ENCODE results near the gene CCDC80.

DNA sequence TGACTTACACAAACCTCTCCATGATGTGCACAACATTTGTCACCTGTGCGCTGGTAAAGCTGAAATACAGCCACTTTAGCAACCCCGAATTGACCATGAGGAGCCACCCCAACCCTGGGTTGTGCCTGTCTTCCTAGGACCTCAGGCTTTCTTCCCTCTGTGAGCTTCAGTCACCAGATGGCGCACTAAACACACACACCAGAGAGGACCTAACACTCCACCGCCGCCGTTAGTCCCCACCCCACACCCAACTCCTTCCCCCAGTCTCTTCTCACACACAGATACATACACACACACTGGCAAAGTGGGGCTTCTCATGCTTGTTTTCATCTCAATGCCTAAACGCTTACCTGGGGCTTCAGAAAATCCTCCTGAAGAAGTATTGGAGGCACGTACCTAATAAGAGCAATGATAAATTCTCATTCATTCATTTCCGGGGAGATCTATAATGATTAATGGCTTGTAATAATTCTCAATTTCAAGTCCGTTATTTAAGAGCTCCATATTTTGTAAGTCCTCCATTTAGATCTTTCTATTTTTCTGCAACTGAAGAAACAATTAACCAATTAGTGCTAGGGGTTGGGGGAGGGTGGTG is 2.1 kb upstream of the CCDC80 start:
- TF ChIP-seq, protein P1, sequence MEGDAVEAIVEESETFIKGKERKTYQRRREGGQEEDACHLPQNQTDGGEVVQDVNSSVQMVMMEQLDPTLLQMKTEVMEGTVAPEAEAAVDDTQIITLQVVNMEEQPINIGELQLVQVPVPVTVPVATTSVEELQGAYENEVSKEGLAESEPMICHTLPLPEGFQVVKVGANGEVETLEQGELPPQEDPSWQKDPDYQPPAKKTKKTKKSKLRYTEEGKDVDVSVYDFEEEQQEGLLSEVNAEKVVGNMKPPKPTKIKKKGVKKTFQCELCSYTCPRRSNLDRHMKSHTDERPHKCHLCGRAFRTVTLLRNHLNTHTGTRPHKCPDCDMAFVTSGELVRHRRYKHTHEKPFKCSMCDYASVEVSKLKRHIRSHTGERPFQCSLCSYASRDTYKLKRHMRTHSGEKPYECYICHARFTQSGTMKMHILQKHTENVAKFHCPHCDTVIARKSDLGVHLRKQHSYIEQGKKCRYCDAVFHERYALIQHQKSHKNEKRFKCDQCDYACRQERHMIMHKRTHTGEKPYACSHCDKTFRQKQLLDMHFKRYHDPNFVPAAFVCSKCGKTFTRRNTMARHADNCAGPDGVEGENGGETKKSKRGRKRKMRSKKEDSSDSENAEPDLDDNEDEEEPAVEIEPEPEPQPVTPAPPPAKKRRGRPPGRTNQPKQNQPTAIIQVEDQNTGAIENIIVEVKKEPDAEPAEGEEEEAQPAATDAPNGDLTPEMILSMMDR (IDR thresholded peaks at IDR 0.05) = peak; percentile 56 to 89 (median 77)
- no peak for TF ChIP-seq POLR2A (IDR thresholded peaks at IDR 0.05)

All from heart left ventricle (tissue), 13 donors.